ENCODE measurements around the gene OTUD1.

OTUD1 gene

DNA sequence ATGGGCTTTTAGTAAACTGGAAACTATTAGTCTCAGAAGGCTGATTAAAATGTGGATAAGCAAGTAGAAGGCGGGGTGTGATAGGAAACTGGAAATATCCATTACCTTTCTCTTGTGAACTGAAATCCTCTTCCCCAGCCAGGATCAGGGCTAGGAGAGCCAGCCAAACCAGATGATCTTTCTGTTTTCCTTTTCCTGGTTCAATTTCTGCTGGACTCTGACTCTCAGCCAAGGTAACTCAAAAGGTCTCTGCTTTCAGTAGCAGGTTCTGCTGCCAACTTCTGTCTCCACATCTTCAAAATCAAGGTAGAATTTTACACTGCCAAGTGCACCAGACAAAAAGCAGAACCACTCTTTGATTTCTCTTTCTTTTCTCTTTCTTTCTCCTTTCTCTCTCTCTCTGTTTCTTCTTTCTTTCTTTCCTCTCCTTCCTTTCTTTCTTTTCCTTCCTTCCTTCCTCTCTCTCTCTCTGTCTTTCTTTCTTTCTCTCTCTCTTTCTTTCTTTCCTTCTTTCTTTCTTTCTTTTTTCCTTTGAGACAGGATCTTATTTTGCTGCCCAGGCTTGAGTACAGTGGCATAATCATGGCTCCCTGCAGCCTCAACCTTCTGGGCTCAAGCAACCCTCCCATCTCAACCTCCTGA lies 30.8 kb downstream of the OTUD1 start:
- no peaks in the 10 kb centered on the region for H3K9me3 Mint-ChIP-seq (ENCODE audit: low read depth)
- H3K36me3 Mint-ChIP-seq = no peaks in the 10 kb centered on the region
- no peak overlapping the region for H3K4me3 Mint-ChIP-seq
- H3K27ac Mint-ChIP-seq = no peak overlapping the region
- H3K4me1 Mint-ChIP-seq (ENCODE audit: low read depth) = no peaks in the 10 kb centered on the region
- peaks cover 7% of the 10 kb centered on the region for H3K27me3 Mint-ChIP-seq

DNA sequence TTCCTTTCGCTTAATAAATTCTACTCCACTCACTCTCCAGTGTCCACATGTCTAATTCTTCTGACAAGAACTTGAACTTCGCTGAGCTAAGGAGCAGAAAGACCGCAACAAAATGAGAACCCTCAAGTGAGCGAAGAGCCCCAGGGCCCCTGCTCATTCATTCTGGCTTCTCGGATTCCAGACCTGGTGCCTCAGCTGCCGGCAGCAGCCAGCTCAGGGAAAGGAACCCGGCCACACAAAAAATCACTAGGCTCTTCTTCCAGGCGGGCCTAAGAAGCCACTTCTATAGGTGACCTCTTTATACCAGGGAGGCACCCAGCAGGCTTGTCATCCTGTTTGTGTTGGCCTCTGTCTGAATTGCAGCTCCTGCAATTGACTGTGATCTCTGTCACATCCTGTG lies 33.3 kb downstream of the OTUD1 start:
- H3K36me3 Mint-ChIP-seq = no peaks in the 10 kb centered on the region
- no peak overlapping the region for H3K27ac Mint-ChIP-seq
- H3K4me1 Mint-ChIP-seq (ENCODE audit: low read depth) = no peaks in the 10 kb centered on the region
- no peak overlapping the region for H3K4me3 Mint-ChIP-seq
- no peaks in the 10 kb centered on the region for H3K9me3 Mint-ChIP-seq (ENCODE audit: low read depth)
- peaks cover 9% of the 10 kb centered on the region for H3K27me3 Mint-ChIP-seq

DNA sequence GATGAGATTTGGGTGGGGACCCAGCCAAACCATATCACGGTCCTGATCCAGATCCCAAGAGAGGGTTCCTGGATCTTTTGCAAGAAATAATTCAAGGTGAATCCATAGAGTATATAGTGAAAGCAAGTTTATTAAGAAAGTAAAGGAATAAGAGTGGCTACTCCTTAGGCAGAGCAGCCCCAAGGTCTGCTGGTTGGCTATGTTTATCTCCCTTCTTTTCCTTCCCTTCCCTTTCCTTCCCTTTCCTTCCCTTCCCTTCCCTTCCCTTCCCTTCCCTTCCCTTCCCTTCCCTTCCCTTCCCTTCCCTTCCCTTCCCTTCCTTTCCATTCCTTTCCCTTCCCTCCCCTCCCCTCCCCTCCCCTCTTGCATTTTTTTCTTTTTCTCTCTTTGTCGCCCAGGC lies 35.2 kb downstream of the OTUD1 start:
- Mint-ChIP-seq H3K4me3 (no peak overlapping the region), H3K9me3 (ENCODE audit: low read depth) (no peaks in the 10 kb centered on the region), H3K27me3 (peaks cover 7% of the 10 kb centered on the region), H3K36me3 (no peaks in the 10 kb centered on the region), H3K4me1 (ENCODE audit: low read depth) (no peaks in the 10 kb centered on the region), H3K27ac (no peak overlapping the region)

DNA sequence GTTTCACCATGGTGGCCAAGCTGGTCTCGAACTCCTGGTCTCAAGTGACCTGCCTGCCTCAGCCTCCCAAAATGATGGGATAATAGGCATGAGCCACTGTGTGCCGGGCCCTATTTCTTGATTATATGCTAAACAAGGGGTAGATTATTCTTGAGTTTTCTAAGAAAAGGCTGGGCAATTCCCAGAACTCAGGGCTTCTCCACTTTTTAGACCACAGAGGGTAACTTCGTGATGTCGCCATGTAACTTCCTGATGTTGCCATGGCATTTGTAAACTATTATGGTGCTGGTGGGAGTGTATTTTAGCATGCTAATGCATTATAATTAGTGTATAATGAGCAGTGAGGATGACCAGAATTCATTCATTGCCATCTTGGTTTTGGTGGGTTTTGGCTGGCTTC lies 35.8 kb downstream of the OTUD1 start:
- Mint-ChIP-seq H3K27me3 (peaks cover 4% of the 10 kb centered on the region), H3K4me3 (no peak overlapping the region), H3K4me1 (ENCODE audit: low read depth) (no peaks in the 10 kb centered on the region), H3K36me3 (no peaks in the 10 kb centered on the region), H3K27ac (no peak overlapping the region), H3K9me3 (ENCODE audit: low read depth) (no peaks in the 10 kb centered on the region)

DNA sequence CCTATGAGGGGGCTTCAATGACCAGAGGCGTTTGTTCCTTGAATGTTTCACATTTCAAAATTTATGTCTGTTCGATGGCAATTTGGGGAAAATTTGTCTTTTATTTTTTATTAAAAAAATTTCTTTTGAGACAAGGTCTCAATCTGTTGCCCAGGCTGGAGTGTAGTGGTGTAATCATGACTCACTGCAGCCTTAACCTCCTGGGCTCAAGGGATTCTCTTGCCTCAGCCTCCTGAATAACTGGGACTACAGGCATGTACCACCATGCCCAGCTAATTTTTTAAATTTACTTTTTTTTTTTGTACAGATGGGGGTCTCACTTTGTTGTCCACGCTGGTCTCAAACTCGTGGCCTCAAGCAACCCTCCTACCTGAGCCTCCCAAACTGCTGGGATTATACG lies 39.7 kb downstream of the OTUD1 start:
- no peaks in the 10 kb centered on the region for H3K9me3 Mint-ChIP-seq (ENCODE audit: low read depth)
- peaks cover 1% of the 10 kb centered on the region for H3K27me3 Mint-ChIP-seq
- H3K36me3 Mint-ChIP-seq = no peaks in the 10 kb centered on the region
- H3K4me1 Mint-ChIP-seq (ENCODE audit: low read depth) = no peaks in the 10 kb centered on the region
- no peak overlapping the region for H3K4me3 Mint-ChIP-seq
- no peak overlapping the region for H3K27ac Mint-ChIP-seq

DNA sequence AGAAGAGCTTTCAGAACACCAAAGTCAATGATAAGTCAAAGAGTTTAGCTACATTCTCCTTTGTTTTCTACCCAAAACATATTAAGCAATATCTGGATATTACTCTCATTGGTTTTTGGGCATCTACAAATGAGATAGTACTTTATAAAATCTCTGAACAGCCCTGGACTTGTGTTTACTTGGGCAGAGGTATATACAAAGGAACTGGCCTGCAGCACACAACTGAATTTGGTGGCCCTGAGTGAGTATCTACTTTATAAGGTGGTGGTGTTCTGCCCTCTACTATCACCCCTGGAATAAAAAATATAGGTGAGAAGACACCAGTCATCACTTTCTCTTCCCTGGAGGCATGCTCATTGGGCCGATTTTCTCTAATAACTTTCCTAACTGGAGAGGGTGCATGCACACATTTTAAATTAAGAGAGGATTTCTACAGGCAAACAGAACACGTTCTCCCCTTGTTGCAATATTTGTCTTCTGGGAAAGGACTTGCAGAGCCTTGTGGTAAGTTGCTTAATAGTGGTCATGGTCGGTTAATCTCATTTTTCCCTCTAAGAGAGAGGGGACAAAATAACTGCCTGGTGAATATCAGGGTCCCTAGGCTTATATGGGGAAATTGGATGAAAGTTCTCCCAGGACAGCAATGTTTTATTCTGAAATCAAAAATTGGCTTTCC lies 41.1 kb downstream of the OTUD1 start:
- no peaks in the 10 kb centered on the region for H3K36me3 Mint-ChIP-seq
- no peak overlapping the region for H3K27ac Mint-ChIP-seq
- no peak overlapping the region for H3K4me3 Mint-ChIP-seq
- no peaks in the 10 kb centered on the region for H3K9me3 Mint-ChIP-seq (ENCODE audit: low read depth)
- peaks cover 1% of the 10 kb centered on the region for H3K27me3 Mint-ChIP-seq
- H3K4me1 Mint-ChIP-seq (ENCODE audit: low read depth) = no peaks in the 10 kb centered on the region

DNA sequence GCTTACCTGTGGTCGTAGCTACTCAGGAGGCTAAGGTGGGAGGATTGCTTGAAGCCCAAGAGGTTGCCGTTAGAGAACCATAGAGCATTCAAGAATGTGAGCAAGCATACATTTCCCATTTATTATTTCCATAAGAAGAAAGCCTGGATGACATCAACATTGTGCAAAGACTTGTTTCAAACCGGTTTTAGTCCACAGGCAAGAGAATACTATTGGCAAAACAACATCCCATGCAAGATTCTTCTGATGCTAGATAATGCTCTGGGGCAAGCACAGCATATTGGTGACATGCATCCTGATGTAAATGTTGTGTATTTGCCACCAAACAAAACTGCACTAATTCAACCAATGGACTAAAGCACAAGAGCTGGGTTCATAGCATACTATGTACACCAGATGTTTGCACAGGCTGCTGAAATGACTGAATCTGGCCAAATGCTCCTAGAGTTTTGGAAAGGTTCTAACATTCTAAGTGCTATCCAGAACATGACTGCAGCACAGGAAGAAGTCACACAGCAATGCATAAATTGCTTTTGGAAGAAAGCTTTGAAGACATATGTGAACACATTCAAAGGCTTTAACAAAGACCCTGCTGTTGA lies 42.6 kb downstream of the OTUD1 start:
- H3K9me3 Mint-ChIP-seq (ENCODE audit: low read depth) = no peaks in the 10 kb centered on the region
- no peaks in the 10 kb centered on the region for H3K36me3 Mint-ChIP-seq
- H3K4me3 Mint-ChIP-seq = no peak overlapping the region
- no peaks in the 10 kb centered on the region for H3K4me1 Mint-ChIP-seq (ENCODE audit: low read depth)
- H3K27ac Mint-ChIP-seq = no peak overlapping the region
- H3K27me3 Mint-ChIP-seq = no peaks in the 10 kb centered on the region

DNA sequence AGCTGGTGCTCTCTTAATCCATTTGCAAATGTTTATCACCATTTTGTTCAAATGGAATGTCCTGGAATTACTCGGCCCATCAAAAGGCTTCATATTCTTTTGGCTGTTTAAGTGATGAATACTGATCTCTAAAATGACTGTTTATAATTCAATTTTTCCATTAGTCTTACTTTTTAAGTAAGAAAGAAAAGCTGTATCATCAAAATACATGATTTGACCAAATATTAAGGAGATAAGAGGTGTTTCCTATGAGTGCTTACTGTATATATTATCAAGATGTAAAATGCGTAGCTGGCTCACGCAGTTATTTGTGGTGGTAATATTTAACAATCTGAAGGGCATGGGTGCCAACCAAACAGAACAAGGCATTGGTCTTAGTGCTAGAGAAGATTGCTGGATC lies 51.2 kb downstream of the OTUD1 start:
- no peaks in the 10 kb centered on the region for H3K4me1 Mint-ChIP-seq (ENCODE audit: low read depth)
- no peaks in the 10 kb centered on the region for H3K27me3 Mint-ChIP-seq
- no peaks in the 10 kb centered on the region for H3K9me3 Mint-ChIP-seq (ENCODE audit: low read depth)
- no peak overlapping the region for H3K4me3 Mint-ChIP-seq
- H3K27ac Mint-ChIP-seq = no peak overlapping the region
- no peaks in the 10 kb centered on the region for H3K36me3 Mint-ChIP-seq
